GM10266 (cell line): ENCODE measurements around the gene GNPDA1.
A peak's percentile ranks its signal among the peaks of the same experiment; 100 is the strongest.

Experiments
- DNase-seq: peaks from one replicate; pipeline ENCODE4 v3.0.0; 2012; ENCODE audit errors: extremely low spot score
- CTCF ChIP-seq: IDR thresholded peaks from 2 replicates; pipeline ENCODE4 v1.5.1; 2012; ENCODE audit warnings: mild to moderate bottlenecking, low read depth; ENCODE audit not compliant: control insufficient read depth, insufficient read depth; ENCODE audit errors: missing control alignments

GNPDA1 gene

DNA sequence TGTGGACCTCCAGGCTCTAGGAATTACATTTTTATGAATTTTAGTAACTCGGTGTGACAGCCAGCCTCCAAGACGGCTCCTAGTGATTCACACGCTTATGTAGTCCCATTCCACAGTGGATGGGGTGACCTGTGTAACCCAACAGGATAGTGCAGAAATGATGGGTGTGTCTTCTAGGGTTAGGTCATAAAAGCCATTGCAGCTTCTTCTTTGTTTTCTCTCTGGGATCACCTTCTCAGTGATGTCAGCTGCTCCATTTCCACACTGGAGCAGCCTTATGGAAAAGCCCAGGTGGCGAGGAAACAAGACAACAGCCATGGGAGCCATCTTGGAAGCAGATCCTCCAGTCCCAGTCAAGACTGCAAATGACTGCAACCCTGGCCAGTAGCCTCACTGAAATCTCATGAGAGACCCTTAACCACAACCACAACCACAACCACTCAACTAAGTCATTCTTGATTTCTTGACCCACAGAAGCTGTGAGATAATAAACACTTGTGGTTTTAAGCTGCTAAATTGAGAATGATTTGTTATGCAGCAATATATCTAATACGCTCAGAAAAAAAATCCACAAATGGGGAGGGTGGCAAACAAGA, 5.1 kb upstream of the GNPDA1 start:
- TF ChIP-seq CTCF, result no peak
- peak; percentile 59 for DNase-seq

DNA sequence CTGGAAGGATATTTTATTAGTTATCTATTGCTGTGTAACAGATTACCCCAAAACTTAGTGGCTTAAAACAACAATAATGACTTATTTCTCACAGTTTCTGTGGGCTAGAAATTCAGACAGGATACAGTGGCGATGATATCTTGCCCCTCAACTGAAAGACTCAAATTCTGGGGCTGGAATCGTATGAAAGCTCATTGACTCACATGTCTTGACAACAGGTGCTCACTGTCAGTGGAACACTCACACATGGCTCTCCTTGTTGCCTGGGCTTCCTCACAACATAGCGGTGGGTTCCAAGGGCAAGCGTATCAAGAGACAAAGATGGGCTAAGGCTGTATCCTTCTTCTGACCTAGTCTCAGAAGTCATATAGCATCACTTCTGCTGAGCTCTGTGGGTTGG, 3.7 kb upstream of the GNPDA1 start:
- no peak for TF ChIP-seq CTCF
- DNase-seq, result no peak

DNA sequence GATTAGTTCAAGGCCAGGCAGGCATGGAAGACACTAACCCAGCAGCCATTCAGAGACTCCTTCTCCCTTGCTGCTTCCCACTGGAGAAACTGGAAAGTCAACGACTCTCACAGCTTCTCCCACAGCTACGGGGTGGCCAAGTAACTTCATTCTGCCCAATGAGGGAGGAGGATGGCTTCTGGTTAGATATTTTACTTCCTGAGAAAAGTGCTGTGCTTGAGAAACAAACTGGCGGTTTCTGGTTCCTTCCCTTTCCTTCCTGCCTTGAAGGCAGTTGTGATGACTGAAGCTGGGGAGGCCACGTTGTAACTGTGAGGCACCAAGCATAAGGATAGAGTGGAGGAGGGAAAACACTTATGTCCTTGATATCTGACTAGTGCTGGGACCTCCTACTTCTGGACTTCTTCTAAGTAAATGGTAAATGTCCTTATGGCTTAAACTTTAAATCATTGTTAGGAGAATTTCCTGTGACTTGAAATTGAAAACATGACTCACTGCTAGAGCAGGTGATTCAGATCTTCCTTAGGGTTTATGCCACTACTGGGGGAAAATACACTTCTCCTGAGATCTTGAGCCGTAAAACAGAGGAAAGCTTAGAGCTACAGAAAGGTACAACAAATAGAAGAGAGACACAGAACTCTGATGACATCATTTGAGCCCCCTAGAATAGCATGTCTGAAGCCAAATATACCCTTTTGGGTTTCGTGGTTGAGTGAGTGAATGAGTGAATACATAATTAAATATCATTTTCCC, 3.1 kb upstream of the GNPDA1 start:
- DNase-seq, result no peak
- TF ChIP-seq CTCF, result no peak

DNA sequence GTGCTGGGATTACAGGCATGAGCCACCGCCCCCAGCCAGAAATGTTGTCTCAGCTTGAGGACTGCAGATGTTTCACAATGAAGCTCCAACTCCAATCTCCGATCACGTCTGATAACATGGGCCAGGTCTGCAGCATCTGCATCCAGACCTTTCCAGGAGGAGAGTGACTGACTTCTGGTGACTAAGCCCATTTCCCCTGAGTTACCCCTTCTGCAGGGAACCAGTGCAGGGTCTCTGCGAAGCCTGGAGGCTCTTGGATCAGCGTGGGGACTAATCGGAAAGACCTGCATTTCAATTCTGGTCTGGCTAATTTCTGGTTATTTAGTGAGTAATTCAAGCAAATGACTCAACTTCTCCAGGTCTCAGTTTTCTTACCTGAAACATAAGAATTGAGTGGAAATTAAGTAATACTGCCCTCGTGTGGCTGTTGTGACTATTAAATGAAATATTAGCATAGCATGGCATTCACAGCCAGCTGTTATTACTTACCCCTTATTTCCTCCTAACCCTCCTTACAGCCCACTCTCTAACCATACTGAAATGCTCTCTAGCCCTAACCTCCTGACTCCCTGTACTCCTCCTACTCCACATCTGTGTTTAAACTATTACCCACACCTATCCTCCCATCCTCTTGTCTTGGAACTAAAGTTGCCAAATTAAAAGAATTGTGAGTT, 2.2 kb upstream of the GNPDA1 start:
- TF ChIP-seq CTCF, result peak; percentile 49
- DNase-seq, result peak; percentile 67

DNA sequence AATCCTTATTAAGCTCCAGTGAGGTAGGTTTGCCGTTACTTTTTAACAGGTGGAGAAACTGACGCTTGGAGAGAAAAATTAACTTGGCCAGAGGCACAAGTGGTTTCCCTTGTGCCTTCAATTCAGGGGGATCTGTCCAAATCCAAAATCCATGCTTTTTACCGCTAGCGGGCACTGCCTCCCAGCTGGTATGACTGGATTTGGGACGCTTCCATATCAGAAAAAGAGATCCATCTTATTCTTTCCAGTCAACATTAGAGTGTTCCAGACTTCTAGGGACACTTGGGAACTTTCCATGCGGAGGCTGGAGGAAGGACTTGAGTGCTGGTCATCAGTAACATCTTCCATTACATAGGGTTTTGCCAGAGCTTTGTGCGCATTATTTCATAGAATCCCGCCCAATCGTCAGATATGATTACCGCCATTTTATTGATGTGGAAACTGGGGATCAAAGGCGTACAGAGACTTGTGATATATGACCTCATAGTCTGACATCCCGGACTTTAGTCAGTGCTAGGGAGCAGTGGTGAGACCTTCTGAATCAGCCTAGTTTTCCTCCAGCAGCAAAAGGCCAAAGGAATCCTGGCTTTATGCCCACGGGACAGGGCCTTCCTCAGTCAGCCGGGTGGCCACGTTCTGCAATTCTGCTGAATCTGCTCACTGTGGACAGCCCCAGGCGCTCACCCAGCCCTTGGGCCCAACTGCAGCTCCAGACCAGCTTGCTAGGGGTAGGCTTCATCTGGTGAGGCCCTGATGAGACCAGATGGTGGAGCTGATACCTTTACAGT, 1.1 kb upstream of the GNPDA1 start:
- DNase-seq, result no peak
- TF ChIP-seq CTCF, result no peak

DNA sequence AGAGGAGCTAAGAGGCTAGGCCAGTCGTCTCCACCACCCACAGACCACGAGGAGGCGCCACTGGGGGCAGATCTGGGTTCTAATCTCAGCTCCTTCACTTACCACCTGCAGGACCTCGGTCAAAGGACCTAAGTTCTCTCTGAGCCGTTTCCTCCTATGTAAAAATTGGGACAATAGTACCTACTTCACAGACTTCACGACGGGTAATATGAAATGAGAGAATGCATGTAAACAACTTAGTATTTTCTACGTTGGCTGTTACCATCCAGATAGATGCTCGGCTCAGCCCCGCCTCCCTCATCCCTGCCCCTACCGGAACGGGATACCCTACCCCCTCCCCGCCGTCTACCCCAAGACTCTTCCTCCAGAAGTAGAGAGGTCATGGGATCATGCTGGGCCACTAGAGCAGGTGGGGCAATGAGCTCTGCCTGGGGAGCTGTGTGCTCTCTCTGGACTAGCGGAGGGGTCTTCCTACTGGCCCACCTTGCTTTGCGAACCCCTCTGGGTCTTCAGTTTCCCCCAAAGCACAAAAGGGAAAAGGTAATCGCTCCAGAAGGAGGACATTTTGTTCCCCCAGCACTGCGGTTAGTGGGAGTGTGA, 541 bp downstream of the GNPDA1 start:
- peak; percentile 32 for TF ChIP-seq CTCF
- no peak for DNase-seq
